Naive thymus-derived CD4-positive, alpha-beta T cell (primary cell): ENCODE measurements around the gene CREB3L2. TPM values are rescaled to one million over a fixed set of nuclear protein-coding genes. Genes with fewer than 3 reads are reported as not detected.

Source experiments
- ATAC-seq: fragments of 150-1000 bp; cut with Tn5 transposase; 2 replicates; pipeline ENCODE4 v1.10.0; 2021; ENCODE audit warnings: mild to moderate bottlenecking, moderate library complexity
- CTCF ChIA-PET: fragments of 350-600 bp; sonication (Branson Sonifier 250); formaldehyde crosslinking; loops from one replicate; lab custom pipeline; 2021; ENCODE audit warnings: antibody characterized with exemption; lab: Charles Lee
- POLR2A ChIA-PET: fragments of 350-600 bp; sonication (Branson Sonifier 250); formaldehyde crosslinking; loops from one replicate; lab custom pipeline; 2021; ENCODE audit warnings: antibody characterized with exemption, inconsistent platforms; lab: Charles Lee
- DNase-seq, 9 donors: peaks; one replicate each; pipeline versions ENCODE4 v3.0.0 to v3.0.0-alpha.2; 2020 to 2022; ENCODE audit warnings: mixed read lengths in 1 of 9
- H3K27ac ChIP-seq: one replicate; pipeline ENCODE4 v1.7.0; 2013; ENCODE audit warnings: mild to moderate bottlenecking, low read depth, low read length, moderate library complexity
- H3K27me3 ChIP-seq, 2 donors: one replicate each; pipeline ENCODE4 v1.7.0; 2013; ENCODE audit warnings: low read length in 2 of 2, mild to moderate bottlenecking in 2 of 2, moderate library complexity in 2 of 2; ENCODE audit not compliant: control insufficient read depth in 2 of 2, insufficient read depth in 2 of 2
- H3K36me3 ChIP-seq, 3 experiments: 1 replicate in 2 of 3; 2 replicates in 1 of 3; pipeline ENCODE4 v1.7.0; 2013; ENCODE audit warnings: low read length in 3 of 3, mild to moderate bottlenecking in 3 of 3, moderate library complexity in 1 of 3; ENCODE audit not compliant: insufficient read depth in 3 of 3, control insufficient read depth in 2 of 3
- H3K4me1 ChIP-seq, 2 donors: one replicate each; pipeline ENCODE4 v1.7.0; 2013; ENCODE audit warnings: low read length in 2 of 2, mild to moderate bottlenecking in 2 of 2, moderate library complexity in 1 of 2; ENCODE audit not compliant: control insufficient read depth in 2 of 2, insufficient read depth in 2 of 2
- H3K4me3 ChIP-seq: 2 replicates; pipeline ENCODE4 v1.7.0; 2013; ENCODE audit warnings: mild to moderate bottlenecking, low read length
- H3K9me3 ChIP-seq, 3 experiments: 1 replicate in 2 of 3; 2 replicates in 1 of 3; pipeline ENCODE4 v1.7.0; 2013; ENCODE audit warnings: low read length in 3 of 3; ENCODE audit not compliant: control insufficient read depth in 2 of 3
- H3K27ac Mint-ChIP-seq, 9 donors: one replicate each; pipeline ENCODE4 v1.8.0; 2020 to 2022; ENCODE audit warnings: mixed read lengths in 9 of 9, mild to moderate bottlenecking in 8 of 9, moderate library complexity in 5 of 9, inconsistent platforms in 2 of 9
- H3K27me3 Mint-ChIP-seq, 5 donors: one replicate each; pipeline ENCODE4 v1.8.0; 2021 to 2022; ENCODE audit warnings: mixed read lengths in 5 of 5, mild to moderate bottlenecking in 1 of 5
- H3K36me3 Mint-ChIP-seq, 5 donors: one replicate each; pipeline ENCODE4 v1.8.0; 2020 to 2022; ENCODE audit warnings: mixed read lengths in 5 of 5, mild to moderate bottlenecking in 3 of 5, inconsistent platforms in 1 of 5
- H3K4me1 Mint-ChIP-seq, 7 donors: one replicate each; pipeline ENCODE4 v1.8.0; 2020 to 2022; ENCODE audit warnings: mixed read lengths in 7 of 7, mild to moderate bottlenecking in 3 of 7, inconsistent platforms in 1 of 7
- H3K4me3 Mint-ChIP-seq, 10 donors: one replicate each; pipeline ENCODE4 v1.8.0; 2020 to 2022; ENCODE audit warnings: mild to moderate bottlenecking in 10 of 10, mixed read lengths in 10 of 10, moderate library complexity in 6 of 10, inconsistent platforms in 2 of 10
- H3K9me3 Mint-ChIP-seq, 11 donors: one replicate each; pipeline ENCODE4 v1.8.0; 2020 to 2022; ENCODE audit warnings: mixed read lengths in 11 of 11, mild to moderate bottlenecking in 4 of 11, inconsistent platforms in 1 of 11, moderate library complexity in 1 of 11
- intact Hi-C, 2 donors: fragments of 100-400 bp; cut with micrococcal nuclease; formaldehyde crosslinking; loops; one replicate each; pipeline ENCODE4 v1.15.1; 2023
- polyA plus RNA-seq, 2 donors: library from polyadenylated mRNA; unstranded; fragments of 300-500 nt; fragmentation: Illumina TruSeq; gene quantifications; one replicate each; pipeline ENCODE4 v1.2.3, GENCODE V29; 2021
- total RNA-seq, 6 experiments: library from RNA in 5 of 6; stranded (reverse) in 5 of 6; gene quantifications; 1 replicate in 5 of 6; 2 replicates in 1 of 6; pipeline ENCODE4 v1.2.3 and lab custom pipeline; 2021 to 2026

Gene CREB3L2
- total and polyA plus RNA-seq, 7 experiments from 2014 or later, result 5.3 to 46.2 (median 18.1) TPM

DNA sequence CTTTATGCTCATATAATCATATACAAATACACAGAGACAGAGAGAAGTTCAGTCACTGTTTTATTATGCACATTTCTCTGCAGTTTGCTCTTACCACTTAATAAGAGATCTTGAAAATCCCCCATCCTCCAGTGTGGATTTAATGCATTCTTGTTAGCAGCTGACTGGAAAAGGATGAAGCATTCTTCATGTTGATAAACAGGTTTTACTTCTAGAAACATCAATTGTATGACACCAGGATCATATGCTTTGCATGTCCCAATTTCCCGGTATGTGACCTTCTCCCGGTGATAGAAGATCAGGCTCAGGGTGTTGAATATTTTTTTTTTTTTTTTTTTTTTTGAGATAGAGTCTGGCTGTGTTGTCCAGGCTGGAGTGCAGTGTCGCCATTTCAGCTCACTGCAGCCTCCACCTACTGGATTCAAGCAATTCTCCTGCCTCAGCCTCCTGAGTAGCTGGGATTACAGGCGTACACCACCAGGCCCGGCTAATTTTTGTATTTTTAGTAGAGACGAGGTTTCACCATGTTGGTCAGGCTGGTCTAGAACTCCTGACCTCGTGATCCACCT, 6.2 kb upstream of the CREB3L2 start:
- Histone ChIP-seq H3K4me1 (peaks cover 0 to 3% of the 10 kb centered on the region in 2 donors), H3K27me3 (no peaks in the 10 kb centered on the region), H3K4me3 (no peak overlapping the region), H3K36me3 (no peaks in the 10 kb centered on the region), H3K9me3 (no peaks in the 10 kb centered on the region), H3K27ac (no peak overlapping the region)
- intact Hi-C loops, result loop anchor here (1.0 to 10.0 kb wide), 7 partner anchors 105 to 1087 kb away; no protein-coding TSS in a partner anchor
- ChIA-PET CTCF (interaction anchor here (0.6 to 7.1 kb wide), 11 partner anchors 8 to 936 kb away, joined by 3 to 198 read pairs (median 6); no protein-coding TSS in a partner anchor), POLR2A (interaction anchor here (0.7 kb wide), 1 partner anchor 11 kb away, joined by 3 read pairs; no protein-coding TSS in a partner anchor)
- Mint-ChIP-seq H3K27me3 (peaks cover 0 to 5% (median 0%) of the 10 kb centered on the region in 5 donors), H3K27ac (peak overlapping the region in 1 of 9 donors; percentile 34), H3K36me3 (no peaks in the 10 kb centered on the region), H3K4me3 (no peak overlapping the region), H3K4me1 (peaks cover 3 to 15% (median 12%) of the 10 kb centered on the region in 7 donors), H3K9me3 (no peaks in the 10 kb centered on the region)
- ATAC-seq (no peak), DNase-seq (no peak)

- Mint-ChIP-seq H3K4me1 (peaks cover 9 to 30% (median 21%) of the 10 kb centered on the region in 7 donors), H3K36me3 (no peaks in the 10 kb centered on the region), H3K4me3 (no peak overlapping the region), H3K27ac (peak overlapping the region in 1 of 9 donors; percentile 29), H3K27me3 (peaks cover 0 to 5% (median 0%) of the 10 kb centered on the region in 5 donors), H3K9me3 (peaks cover 0 to 3% (median 0%) of the 10 kb centered on the region in 11 donors)
- no peaks in the 10 kb centered on the region for H3K9me3 ChIP-seq
- no peak overlapping the region for H3K4me3 ChIP-seq
- peaks cover 3% of the 10 kb centered on the region in 2 donors for H3K4me1 ChIP-seq
- POLR2A ChIA-PET, result no interaction called here
- DNase-seq, result no peak
- ATAC-seq, result no peak
- intact Hi-C loops, result loop anchor here in 1 of 2 donors (10.0 kb wide), 1 partner anchor 1089 kb away; no protein-coding TSS in a partner anchor
- CTCF ChIA-PET, result interaction anchor here (0.6 to 7.1 kb wide), 5 partner anchors 11 to 473 kb away, joined by 3 to 198 read pairs (median 5); no protein-coding TSS in a partner anchor
- no peaks in the 10 kb centered on the region for H3K27me3 ChIP-seq
- peaks cover 0 to 5% (median 0%) of the 10 kb centered on the region in 3 experiments for H3K36me3 ChIP-seq
- no peak overlapping the region for H3K27ac ChIP-seq
These were observed 4.2 kb upstream of the CREB3L2 start for GRCh38 chr7:138006106-138006505.

DNA sequence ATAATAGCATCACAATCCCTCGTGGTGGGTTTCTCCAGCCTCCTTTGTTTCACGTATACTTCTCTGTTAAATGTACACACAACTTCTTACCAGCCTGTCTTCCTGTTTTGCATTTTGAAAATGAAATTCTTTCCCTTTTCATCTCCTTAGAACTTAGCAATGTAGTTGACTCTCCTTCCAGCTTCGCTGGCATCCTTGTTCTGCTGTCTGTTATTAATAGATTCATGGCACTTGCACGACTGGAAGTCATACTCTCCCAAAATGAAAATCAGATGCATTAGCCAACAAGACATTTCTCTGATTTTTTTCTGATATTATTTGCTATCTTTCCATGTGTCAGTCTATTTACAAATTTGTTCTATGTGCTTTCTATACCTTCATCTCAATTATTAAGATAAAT, 3.0 kb upstream of the CREB3L2 start:
- ATAC-seq, result no peak
- Histone ChIP-seq H3K9me3 (no peaks in the 10 kb centered on the region), H3K4me1 (peaks cover 9 to 12% of the 10 kb centered on the region in 2 donors), H3K4me3 (no peak overlapping the region), H3K36me3 (peaks cover 0 to 5% (median 0%) of the 10 kb centered on the region in 3 experiments), H3K27me3 (no peaks in the 10 kb centered on the region), H3K27ac (no peak overlapping the region)
- H3K4me3 Mint-ChIP-seq, result no peak overlapping the region
- ChIA-PET POLR2A (interaction anchor here (0.8 kb wide), 1 partner anchor 80 kb away, joined by 3 read pairs; no protein-coding TSS in a partner anchor), CTCF (interaction anchor here (1.9 to 7.1 kb wide), 3 partner anchors 10 to 102 kb away, joined by 8 to 198 read pairs (median 33); no protein-coding TSS in a partner anchor)
- H3K27me3 Mint-ChIP-seq, result peaks cover 0 to 5% (median 0%) of the 10 kb centered on the region in 5 donors
- peak overlapping the region in 5 of 9 donors; percentile 6 to 62 (median 26) for H3K27ac Mint-ChIP-seq
- peaks cover 9 to 42% (median 33%) of the 10 kb centered on the region in 7 donors for H3K4me1 Mint-ChIP-seq
- peaks cover 0 to 3% (median 0%) of the 10 kb centered on the region in 11 donors for H3K9me3 Mint-ChIP-seq
- H3K36me3 Mint-ChIP-seq, result no peaks in the 10 kb centered on the region
- intact Hi-C loops, result loop anchor here (5.0 to 10.0 kb wide), 3 partner anchors 83 to 1090 kb away; no protein-coding TSS in a partner anchor
- DNase-seq, result no peak

GRCh38 chr7:138004046-138004445, 2.2 kb upstream of the CREB3L2 start:
- no peaks in the 10 kb centered on the region for H3K9me3 ChIP-seq
- no peak for DNase-seq
- H3K36me3 ChIP-seq, result peaks cover 0 to 5% (median 0%) of the 10 kb centered on the region in 3 experiments
- ChIA-PET POLR2A (interaction anchor here (0.8 kb wide), 1 partner anchor 79 kb away, joined by 3 read pairs; no protein-coding TSS in a partner anchor), CTCF (interaction anchor here (2.3 to 4.0 kb wide), 4 partner anchors 62 to 101 kb away, joined by 6 to 33 read pairs (median 12); no protein-coding TSS in a partner anchor)
- peak overlapping the region in 1 of 10 donors; percentile 23 for H3K4me3 Mint-ChIP-seq
- H3K4me1 ChIP-seq, result peaks cover 9 to 14% of the 10 kb centered on the region in 2 donors
- peaks cover 9 to 51% (median 42%) of the 10 kb centered on the region in 7 donors for H3K4me1 Mint-ChIP-seq
- H3K27me3 Mint-ChIP-seq, result peaks cover 0 to 3% (median 0%) of the 10 kb centered on the region in 5 donors
- H3K27me3 ChIP-seq, result no peaks in the 10 kb centered on the region
- H3K9me3 Mint-ChIP-seq, result peaks cover 0 to 3% (median 0%) of the 10 kb centered on the region in 11 donors
- H3K27ac ChIP-seq, result no peak overlapping the region
- no peak for ATAC-seq
- H3K4me3 ChIP-seq, result no peak overlapping the region
- H3K36me3 Mint-ChIP-seq, result peaks cover 0 to 3% (median 0%) of the 10 kb centered on the region in 5 donors
- intact Hi-C loops, result loop anchor here (5.0 to 10.0 kb wide), 3 partner anchors 82 to 1091 kb away; no protein-coding TSS in a partner anchor
- H3K27ac Mint-ChIP-seq, result peak overlapping the region in 4 of 9 donors; percentile 0 to 60 (median 28)

GRCh38 chr7:138002828-138003189, 923 bp upstream of the CREB3L2 start:
- no peak for ATAC-seq
- POLR2A ChIA-PET, result interaction anchor here (0.9 to 1.2 kb wide), 2 partner anchors 68 to 75 kb away, joined by 3 read pairs; no protein-coding TSS in a partner anchor
- intact Hi-C loops, result loop anchor here (1.0 to 10.0 kb wide), 13 partner anchors 11 to 1338 kb away; partner anchors contain the start of genes FMC1 (in 1 of the 2) and TRIM24 (in 1 of the 2)
- H3K27ac Mint-ChIP-seq, result peak overlapping the region in 8 of 9 donors; percentile 8 to 95 (median 89)
- Histone ChIP-seq H3K4me3 (peak overlapping the region; percentile 38), H3K36me3 (peaks cover 0 to 5% (median 0%) of the 10 kb centered on the region in 3 experiments), H3K9me3 (no peaks in the 10 kb centered on the region), H3K27ac (no peak overlapping the region), H3K27me3 (no peaks in the 10 kb centered on the region), H3K4me1 (peaks cover 6 to 14% of the 10 kb centered on the region in 2 donors)
- peak overlapping the region; percentile 89 to 96 (median 94) for H3K4me3 Mint-ChIP-seq
- H3K4me1 Mint-ChIP-seq, result peaks cover 9 to 54% (median 44%) of the 10 kb centered on the region in 7 donors
- peaks cover 0 to 10% (median 0%) of the 10 kb centered on the region in 5 donors for H3K36me3 Mint-ChIP-seq
- H3K27me3 Mint-ChIP-seq, result no peaks in the 10 kb centered on the region
- H3K9me3 Mint-ChIP-seq, result peaks cover 0 to 3% (median 0%) of the 10 kb centered on the region in 11 donors
- CTCF ChIA-PET, result interaction anchor here (0.6 to 4.0 kb wide), 7 partner anchors 9 to 99 kb away, joined by 3 to 33 read pairs (median 7); no protein-coding TSS in a partner anchor
- no peak for DNase-seq
